GM23338 (cell line): Measurements from ENCODE around the gene KRTAP10-6. TPM values are rescaled to one million over a fixed set of nuclear protein-coding genes. Genes with fewer than 3 reads are reported as not detected.

ENCODE experiments used
- ATAC-seq: fragments of 200-7000 bp; cut with Tn5 transposase; 3 replicates; pipeline ENCODE4 v1.9.1; 2020
- DNase-seq: peaks from one replicate; pipeline ENCODE4 v3.0.0-alpha.2; 2015; ENCODE audit warnings: low spot score
- H2AFZ ChIP-seq: fragments of 200-600 bp; sonication (generic); 2 replicates; pipeline ENCODE4 v1.8.0; 2016; ENCODE audit warnings: antibody characterized with exemption, mild to moderate bottlenecking, moderate library complexity
- H3F3A ChIP-seq: fragments of 200-600 bp; sonication (generic); replicated peaks from 2 replicates; pipeline ENCODE4 v1.8.0; 2017; ENCODE audit warnings: antibody characterized with exemption, mixed run types, low read depth
- H3K27ac ChIP-seq: fragments of 200-600 bp; sonication (generic); 2 replicates; pipeline ENCODE4 v1.6.1; 2016; ENCODE audit warnings: low read depth
- H3K27me3 ChIP-seq: fragments of 200-600 bp; sonication (generic); 2 replicates; pipeline ENCODE4 v1.8.0; 2016; ENCODE audit warnings: mild to moderate bottlenecking, mixed run types, moderate library complexity; ENCODE audit not compliant: insufficient read depth
- H3K36me3 ChIP-seq: fragments of 200-600 bp; sonication (generic); 2 replicates; pipeline ENCODE4 v1.8.0; 2016; ENCODE audit warnings: mild to moderate bottlenecking; ENCODE audit not compliant: insufficient read depth
- H3K4me1 ChIP-seq: fragments of 200-600 bp; sonication (generic); 2 replicates; pipeline ENCODE4 v1.8.0; 2016; ENCODE audit warnings: mild to moderate bottlenecking, moderate library complexity; ENCODE audit not compliant: insufficient read depth
- H3K4me2 ChIP-seq: fragments of 200-600 bp; sonication (generic); 2 replicates; pipeline ENCODE4 v1.7.1; 2017; ENCODE audit warnings: mixed run types
- H3K4me3 ChIP-seq: fragments of 200-600 bp; sonication (generic); 2 replicates; pipeline ENCODE4 v1.6.1; 2016; ENCODE audit warnings: mixed run types
- H3K79me2 ChIP-seq: fragments of 200-600 bp; sonication (generic); replicated peaks from 2 replicates; pipeline ENCODE4 v1.8.0; 2017; ENCODE audit warnings: mild to moderate bottlenecking; ENCODE audit not compliant: insufficient read depth
- H3K9me2 ChIP-seq: fragments of 200-600 bp; sonication (generic); 2 replicates; pipeline ENCODE4 v1.8.0; 2017; ENCODE audit not compliant: insufficient read depth
- H4K20me1 ChIP-seq: fragments of 200-600 bp; sonication (generic); replicated peaks from 2 replicates; pipeline ENCODE4 v1.8.0; 2017; ENCODE audit warnings: mild to moderate bottlenecking; ENCODE audit not compliant: insufficient read depth
- H3K27ac Mint-ChIP-seq: 2 replicates; pipeline ENCODE4 v1.8.0; 2020; ENCODE audit warnings: inconsistent platforms, mild to moderate bottlenecking, moderate library complexity, mixed read lengths
- H3K27me3 Mint-ChIP-seq: 3 replicates; pipeline ENCODE4 v1.8.0; 2022; ENCODE audit warnings: low read depth, mild to moderate bottlenecking, moderate library complexity, mixed read lengths, inconsistent platforms; ENCODE audit not compliant: insufficient read depth, poor library complexity
- H3K36me3 Mint-ChIP-seq: 3 replicates; pipeline ENCODE4 v1.8.0; 2021; ENCODE audit warnings: low read depth, mild to moderate bottlenecking, inconsistent platforms, moderate library complexity, mixed read lengths
- H3K4me1 Mint-ChIP-seq: 3 replicates; pipeline ENCODE4 v1.8.0; 2020; ENCODE audit warnings: mild to moderate bottlenecking, inconsistent platforms, mixed read lengths
- H3K4me3 Mint-ChIP-seq: 3 replicates; pipeline ENCODE4 v1.8.0; 2021; ENCODE audit warnings: moderate library complexity, mild to moderate bottlenecking, inconsistent platforms, mixed read lengths
- H3K9me3 Mint-ChIP-seq: 3 replicates; pipeline ENCODE4 v1.8.0; 2020; ENCODE audit warnings: moderate library complexity, mild to moderate bottlenecking, inconsistent platforms, mixed read lengths
- CREB1 ChIP-seq: fragments of 250-450 bp; sonication (Bioruptor Pico); IDR thresholded peaks from 2 replicates; pipeline ENCODE4 v1.5.0; 2020; ENCODE audit warnings: low read depth, mild to moderate bottlenecking, moderate library complexity
- CTCF ChIP-seq, 2 experiments: fragments of 200-600 bp in 1 of 2; sonication (generic) in 1 of 2; conservative IDR thresholded peaks; 2 replicates each; pipeline versions ENCODE4 v1.5.1 to v1.6.1; 2016 to 2017; ENCODE audit warnings: antibody characterized with exemption in 2 of 2, low read depth in 2 of 2, mild to moderate bottlenecking in 2 of 2, moderate library complexity in 1 of 2
- ETS1 ChIP-seq: IDR thresholded peaks from 2 replicates; pipeline ENCODE4 v1.6.1; 2016; ENCODE audit warnings: antibody characterized with exemption
- EZH2phosphoT487 ChIP-seq: fragments of 200-600 bp; sonication (generic); IDR thresholded peaks from one replicate; pipeline ENCODE4 v1.8.1; 2018; ENCODE audit warnings: antibody characterized with exemption; ENCODE audit not compliant: unreplicated experiment
- NANOG ChIP-seq: IDR thresholded peaks from 2 replicates; pipeline ENCODE4 v1.6.1; 2016; ENCODE audit warnings: antibody characterized with exemption, borderline replicate concordance
- POLR2AphosphoS5 ChIP-seq: IDR thresholded peaks from 2 replicates; pipeline ENCODE4 v1.6.1; 2016; ENCODE audit warnings: antibody characterized with exemption, low read depth
- STAT1 ChIP-seq: IDR thresholded peaks from one replicate; pipeline ENCODE4 v1.6.1; 2016; ENCODE audit warnings: antibody characterized with exemption; ENCODE audit not compliant: unreplicated experiment
- ZNF331 ChIP-seq: fragments of 250-450 bp; sonication (Bioruptor Pico); IDR thresholded peaks from 2 replicates; pipeline ENCODE4 v1.5.0; 2020; ENCODE audit warnings: low read depth, mild to moderate bottlenecking, moderate library complexity
- ZNF462 ChIP-seq: fragments of 250-450 bp; sonication (Bioruptor Pico); IDR thresholded peaks from 2 replicates; pipeline ENCODE4 v1.5.0; 2020; ENCODE audit warnings: mild to moderate bottlenecking, moderate library complexity
- polyA plus RNA-seq: library from polyadenylated mRNA; unstranded; fragments of >200 nt; fragmentation: Nextera tagmentation; extraction: Ambion mirVana; gene quantifications from 2 replicates; pipeline ENCODE4 v1.2.1, GENCODE V29; 2016
- total RNA-seq: library from RNA; depleted of rRNA; stranded (reverse); fragments of >200 nt; shearing (Covaris generic); gene quantifications from 2 replicates; pipeline ENCODE4 v1.2.3, GENCODE V29; 2014

Gene KRTAP10-6
- total and polyA plus RNA-seq, 2 experiments from 2014 or later: not detected

GRCh38 chr21:44579056-44579832 is 13.1 kb downstream of the KRTAP10-6 start:
- H3K79me2 ChIP-seq: no peaks in the 10 kb centered on the region
- H3K27ac ChIP-seq: no peak overlapping the region
- H3K4me3 ChIP-seq: no peak overlapping the region
- H3K36me3 ChIP-seq: no peaks in the 10 kb centered on the region
- Mint-ChIP-seq H3K4me3 (no peak overlapping the region), H3K27ac (no peak overlapping the region), H3K27me3 (peaks cover 11% of the 10 kb centered on the region), H3K9me3 (peaks cover 30% of the 10 kb centered on the region), H3K4me1 (peaks cover 9% of the 10 kb centered on the region), H3K36me3 (peaks cover 3% of the 10 kb centered on the region; the same call in 2 of the 3 replicates)
- TF ChIP-seq ZNF331 (no peak), EZH2phosphoT487 (no peak), ETS1 (no peak), POLR2AphosphoS5 (no peak), NANOG (no peak), CREB1 (CRISPR knock-in tag) (no peak), CTCF (conservative IDR thresholded peaks at IDR 0.05; ENCODE audit: low read depth in 2 of 2) (no peak)
- no peak overlapping the region for H3K4me2 ChIP-seq
- DNase-seq (no peak), ATAC-seq (no peak)
- H3F3A ChIP-seq: no peaks in the 10 kb centered on the region
- no peak overlapping the region for H2AFZ ChIP-seq
- H3K9me2 ChIP-seq: no peaks in the 10 kb centered on the region
- H3K27me3 ChIP-seq: no peaks in the 10 kb centered on the region
- no peaks in the 10 kb centered on the region for H4K20me1 ChIP-seq
- no peaks in the 10 kb centered on the region for H3K4me1 ChIP-seq

- Histone ChIP-seq H3K36me3 (no peaks in the 10 kb centered on the region), H3K9me2 (no peaks in the 10 kb centered on the region), H3K4me3 (no peak overlapping the region), H2AFZ (no peak overlapping the region), H3F3A (no peaks in the 10 kb centered on the region), H3K27ac (no peak overlapping the region), H3K4me2 (no peak overlapping the region), H3K79me2 (no peaks in the 10 kb centered on the region), H3K27me3 (no peaks in the 10 kb centered on the region), H4K20me1 (no peaks in the 10 kb centered on the region), H3K4me1 (no peaks in the 10 kb centered on the region)
- Mint-ChIP-seq H3K27ac (no peak overlapping the region), H3K27me3 (peaks cover 11% of the 10 kb centered on the region), H3K4me3 (no peak overlapping the region), H3K36me3 (peaks cover 3% of the 10 kb centered on the region; the same call in 2 of the 3 replicates), H3K9me3 (peaks cover 30% of the 10 kb centered on the region), H3K4me1 (peaks cover 9% of the 10 kb centered on the region)
- DNase-seq (no peak), ATAC-seq (no peak)
- TF ChIP-seq ZNF462 (CRISPR knock-in tag): no peak
- TF ChIP-seq STAT1: no peak
Measured at GRCh38 chr21:44578371-44579055, 13.8 kb downstream of the KRTAP10-6 start.
